GM21447 (cell line): Measurements from ENCODE around the gene PTPRN2.
"Not testable (repeated sequence)": the region's sequence is repeated elsewhere in the genome, so short reads cannot be mapped to it uniquely, and the experiment has no call there.

Source experiments
- ATAC-seq: cut with Tn5 transposase; IDR thresholded peaks from one replicate; pipeline ENCODE4 v1.9.1; 2021; ENCODE audit not compliant: unreplicated experiment

The PTPRN2 gene

DNA sequence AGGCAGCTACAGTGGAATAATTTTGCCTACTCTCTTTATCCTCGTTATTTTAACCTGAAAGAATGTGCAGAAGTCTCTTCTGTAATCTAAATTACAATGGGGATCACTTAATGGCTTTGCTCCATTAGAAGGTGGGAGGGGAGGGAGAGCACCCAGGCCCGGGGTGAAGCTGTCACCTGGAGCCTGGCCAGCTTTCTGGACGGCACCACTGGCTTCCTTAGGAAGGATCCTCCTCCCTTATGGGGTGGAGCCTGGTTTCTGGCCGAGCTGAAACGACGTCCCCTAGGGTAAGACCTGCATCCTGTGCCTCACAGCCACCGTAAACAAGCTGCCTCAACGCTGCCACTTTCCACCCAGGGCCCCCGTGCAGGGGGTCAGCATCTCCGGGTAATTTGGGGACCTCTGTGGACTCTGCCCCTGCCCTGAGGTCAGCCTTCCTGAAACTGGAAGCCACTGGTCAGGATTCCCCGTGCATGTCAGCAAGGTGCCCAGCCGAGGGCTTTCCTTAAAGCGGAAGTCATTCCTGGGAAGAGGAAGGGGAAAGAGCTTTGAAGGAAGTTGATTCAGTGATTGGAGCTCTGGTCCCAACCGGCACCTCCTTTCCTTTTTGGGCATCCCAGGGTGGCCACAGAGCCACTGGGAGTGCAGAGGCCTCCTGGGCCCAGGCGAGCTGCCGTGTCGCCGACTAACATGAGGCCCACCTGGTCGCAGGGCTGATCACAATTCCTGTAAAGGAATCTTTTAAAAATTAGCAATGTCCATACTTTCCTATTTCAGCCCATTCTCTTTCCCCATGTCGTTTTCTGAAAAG lies 681.8 kb downstream of the PTPRN2 start:
- no peak for ATAC-seq

DNA sequence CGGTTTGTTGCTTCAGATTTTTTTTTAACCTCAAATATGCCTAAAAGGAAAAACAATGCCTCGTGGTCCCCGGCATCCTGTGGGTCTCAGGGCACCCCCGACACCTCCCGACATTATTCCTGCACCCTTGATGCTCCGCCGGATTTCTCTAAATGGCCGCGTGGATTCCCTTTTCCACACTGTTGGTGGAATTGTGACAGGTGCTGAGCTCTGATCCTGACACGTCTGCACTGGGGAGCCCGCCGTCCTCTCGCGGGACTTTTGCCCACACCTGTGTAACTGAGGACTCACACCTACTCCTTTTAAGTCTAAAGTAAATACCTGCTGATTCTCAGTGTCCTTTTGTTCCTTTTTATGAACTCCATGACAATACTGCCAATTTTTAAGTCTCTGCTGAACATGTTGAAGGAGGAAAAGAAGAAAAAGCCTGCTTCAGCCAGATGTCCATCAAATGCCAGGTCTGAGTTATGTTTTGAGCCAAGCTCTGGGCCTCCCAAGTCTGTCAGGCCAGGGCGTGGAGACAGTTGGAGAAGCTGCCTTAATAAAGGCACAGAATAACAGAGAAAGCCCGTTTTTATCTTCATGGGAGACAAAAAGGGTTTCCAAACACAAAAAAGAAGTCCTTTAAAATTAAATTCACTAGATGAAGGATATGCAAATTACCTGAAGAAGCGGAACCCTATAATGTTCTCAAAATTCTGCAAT lies 682.6 kb downstream of the PTPRN2 start:
- ATAC-seq, result no peak

DNA sequence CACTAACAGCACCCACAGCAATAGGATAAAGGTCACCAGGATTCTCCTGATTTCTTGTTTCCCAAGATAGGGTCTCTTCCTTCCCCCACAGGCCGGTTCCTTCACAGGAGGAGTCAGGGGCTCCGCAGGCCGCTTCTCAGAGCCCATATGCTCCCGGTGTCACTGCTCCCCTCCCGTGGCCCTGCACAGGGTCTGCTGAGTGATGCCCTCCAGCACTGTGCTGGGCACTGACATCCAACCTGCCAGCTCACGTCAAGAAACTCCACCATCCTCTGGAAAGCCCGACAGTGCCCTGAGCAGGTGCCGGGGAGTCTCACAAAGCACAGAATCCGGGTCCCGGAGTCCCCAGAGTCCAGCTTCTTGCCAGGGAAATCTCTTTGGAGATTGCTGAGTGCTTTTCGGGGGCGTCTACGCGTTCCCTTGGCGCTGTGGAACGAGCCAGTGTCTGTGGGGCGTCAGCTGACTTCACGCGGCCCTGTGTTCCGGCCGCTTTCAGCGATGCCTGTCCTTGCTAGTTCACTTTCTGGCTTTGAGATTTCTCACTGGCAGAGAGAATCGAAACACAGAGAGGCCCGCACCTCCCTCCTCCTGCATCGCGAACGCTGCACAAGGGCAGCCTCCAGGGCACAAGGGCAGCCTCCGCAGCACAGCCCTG lies 683.3 kb downstream of the PTPRN2 start:
- no peak for ATAC-seq

DNA sequence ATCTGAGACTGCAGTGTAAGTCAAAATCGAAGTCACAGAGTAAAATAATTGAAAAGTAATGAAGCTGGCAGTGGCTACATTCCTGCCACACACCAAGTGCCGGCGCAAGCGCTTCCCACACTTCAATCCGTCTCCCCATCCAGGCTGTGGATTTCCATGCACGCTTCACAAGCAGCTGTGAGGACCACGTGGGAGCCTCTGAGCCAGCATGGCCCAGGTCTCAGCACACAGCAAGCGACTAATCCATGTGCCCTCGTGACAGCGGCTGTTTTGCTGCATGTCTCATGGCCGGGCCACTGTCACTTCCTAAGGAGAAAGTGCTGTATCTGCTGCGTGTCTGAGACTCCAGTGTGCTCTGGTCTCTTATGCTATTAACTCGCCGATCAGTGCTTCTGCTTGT lies 683.9 kb downstream of the PTPRN2 start:
- ATAC-seq, result no peak

DNA sequence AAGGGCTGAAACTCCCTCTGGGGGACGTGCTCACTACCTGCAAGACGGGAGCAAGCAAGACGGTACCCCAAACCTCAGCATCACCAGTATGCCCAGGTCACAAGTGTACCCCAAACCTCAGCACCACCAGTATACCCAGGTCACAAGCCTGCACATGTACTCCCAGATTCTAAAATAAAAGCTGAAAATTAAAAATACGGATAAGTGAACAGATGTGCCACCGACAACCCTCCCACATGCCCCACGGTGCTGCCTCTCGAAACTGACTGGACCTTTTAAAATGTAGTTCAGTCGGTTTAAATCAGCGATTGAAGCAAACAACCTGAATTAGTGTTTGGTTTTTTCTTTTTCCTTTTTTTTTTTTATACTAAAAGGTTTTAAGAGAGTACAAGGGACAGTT lies 684.3 kb downstream of the PTPRN2 start:
- no peak for ATAC-seq

GRCh38 chr7:157901816-157902610 lies 685.6 kb downstream of the PTPRN2 start:
- not testable (repeated sequence) for ATAC-seq

- no peak for ATAC-seq
Measured at GRCh38 chr7:157901166-157901565, 686.5 kb downstream of the PTPRN2 start.

DNA sequence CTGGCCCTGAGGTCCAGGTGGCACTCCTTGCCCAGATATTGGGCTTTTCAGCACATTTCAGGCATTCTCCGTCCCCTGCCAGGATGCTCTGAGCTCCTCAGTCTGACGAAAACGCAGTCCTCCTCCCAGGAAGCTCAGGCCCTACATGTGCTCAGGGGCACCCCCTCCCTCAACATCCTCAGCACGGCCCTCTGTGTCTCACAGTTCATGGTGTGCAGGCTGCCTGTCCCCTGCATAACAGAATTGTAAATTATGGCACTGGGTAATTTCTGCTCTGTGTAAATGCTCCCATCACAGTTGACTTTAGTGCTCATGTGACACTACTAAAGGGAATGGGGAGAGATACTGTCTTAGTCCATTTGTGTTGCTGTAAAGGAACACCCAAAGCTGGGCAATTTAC lies 687.1 kb downstream of the PTPRN2 start:
- no peak for ATAC-seq

DNA sequence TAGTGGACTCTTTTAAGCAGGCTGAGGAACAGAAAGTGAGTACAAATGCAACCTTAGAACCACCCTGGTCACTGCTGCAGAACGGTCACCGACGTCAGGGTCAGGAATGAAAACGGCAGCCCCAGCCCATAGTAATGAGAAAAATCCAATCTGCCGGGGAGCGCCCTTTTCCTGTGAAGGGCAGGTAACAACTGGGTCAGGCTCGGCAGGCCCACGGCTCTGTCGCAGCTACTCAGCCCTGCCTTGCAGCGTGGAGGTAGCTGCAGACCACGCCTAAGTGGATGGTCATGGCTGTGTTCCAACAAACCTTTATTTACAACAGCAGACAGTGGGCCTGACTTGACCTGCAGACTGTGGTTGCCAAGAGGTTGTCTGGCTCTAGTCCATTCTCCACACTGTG lies 687.6 kb downstream of the PTPRN2 start:
- ATAC-seq, result no peak

GRCh38 chr7:157898802-157899505 lies 688.7 kb downstream of the PTPRN2 start:
- ATAC-seq, result no peak

GRCh38 chr7:157898261-157898660 lies 689.4 kb downstream of the PTPRN2 start:
- no peak for ATAC-seq

DNA sequence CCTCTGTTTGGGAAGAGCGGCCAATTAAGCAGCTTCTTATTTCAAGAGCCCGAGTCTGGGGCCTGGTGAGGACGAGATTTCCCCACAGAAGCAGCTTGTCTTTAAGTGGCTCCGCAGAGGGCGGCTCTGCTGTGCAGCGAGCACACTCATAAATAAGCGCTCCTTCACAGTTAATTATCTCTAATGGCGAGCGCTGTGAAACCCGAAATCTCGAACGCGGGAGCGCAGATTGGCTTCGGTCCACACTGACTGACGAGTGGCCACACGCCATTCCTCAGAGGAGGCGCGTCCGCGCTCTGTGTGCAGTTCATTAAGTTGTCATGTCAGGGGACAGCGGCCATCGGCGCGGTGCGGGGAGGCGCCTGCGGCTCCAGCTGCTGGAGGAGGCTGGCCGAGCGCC lies 689.9 kb downstream of the PTPRN2 start:
- ATAC-seq, result no peak

DNA sequence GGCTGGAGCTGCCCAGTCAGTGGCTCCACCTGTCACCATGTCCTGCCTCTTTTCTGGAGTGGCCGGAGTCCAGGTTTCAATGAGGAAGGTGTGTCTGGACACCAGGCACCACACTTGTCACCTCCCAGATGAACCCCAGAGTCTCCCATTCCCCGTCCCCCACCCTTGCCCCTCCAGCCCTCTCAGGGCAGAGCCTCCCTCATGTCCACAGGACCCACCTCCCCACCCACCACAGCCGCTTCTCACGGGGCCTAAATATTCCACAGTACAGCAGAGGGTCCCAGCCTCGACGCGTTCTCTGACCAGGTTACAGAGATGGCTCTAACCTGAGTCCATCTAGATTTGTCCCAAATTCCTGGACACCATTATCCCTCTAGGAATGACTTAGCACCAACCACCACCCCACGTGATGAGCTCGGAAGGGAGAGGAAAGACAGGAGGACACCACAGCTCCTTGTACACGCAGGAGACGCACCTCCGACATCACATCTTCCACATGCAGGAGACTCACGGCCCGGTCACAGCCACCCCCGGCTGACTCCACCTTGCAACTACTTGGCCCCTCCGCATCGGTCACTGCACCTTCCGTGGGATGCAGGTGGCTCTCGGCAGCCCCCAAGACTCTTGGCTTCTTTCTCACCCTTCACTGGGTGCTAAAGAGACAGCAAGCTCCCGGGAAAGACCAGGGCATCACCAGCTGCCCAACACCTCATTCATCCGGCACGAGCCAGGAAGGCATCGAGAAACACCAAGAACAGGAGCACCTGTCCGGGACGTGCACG lies 690.7 kb downstream of the PTPRN2 start:
- ATAC-seq, result no peak

DNA sequence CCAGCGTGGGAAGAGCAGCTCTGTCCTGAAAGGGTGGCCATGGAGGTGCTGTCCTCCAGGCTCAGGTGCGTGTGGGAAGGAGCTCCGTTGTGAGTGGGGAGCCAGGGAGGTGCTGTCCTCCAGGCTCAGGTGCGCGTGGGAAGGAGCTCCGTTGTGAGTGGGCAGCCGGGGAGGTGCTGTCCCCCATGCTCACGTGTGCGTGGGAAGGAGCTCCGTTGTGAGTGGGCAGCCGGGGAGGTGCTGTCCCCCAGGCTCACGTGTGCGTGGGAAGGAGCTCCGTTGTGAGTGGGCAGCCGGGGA lies 691.3 kb downstream of the PTPRN2 start:
- ATAC-seq, result not testable (repeated sequence)

DNA sequence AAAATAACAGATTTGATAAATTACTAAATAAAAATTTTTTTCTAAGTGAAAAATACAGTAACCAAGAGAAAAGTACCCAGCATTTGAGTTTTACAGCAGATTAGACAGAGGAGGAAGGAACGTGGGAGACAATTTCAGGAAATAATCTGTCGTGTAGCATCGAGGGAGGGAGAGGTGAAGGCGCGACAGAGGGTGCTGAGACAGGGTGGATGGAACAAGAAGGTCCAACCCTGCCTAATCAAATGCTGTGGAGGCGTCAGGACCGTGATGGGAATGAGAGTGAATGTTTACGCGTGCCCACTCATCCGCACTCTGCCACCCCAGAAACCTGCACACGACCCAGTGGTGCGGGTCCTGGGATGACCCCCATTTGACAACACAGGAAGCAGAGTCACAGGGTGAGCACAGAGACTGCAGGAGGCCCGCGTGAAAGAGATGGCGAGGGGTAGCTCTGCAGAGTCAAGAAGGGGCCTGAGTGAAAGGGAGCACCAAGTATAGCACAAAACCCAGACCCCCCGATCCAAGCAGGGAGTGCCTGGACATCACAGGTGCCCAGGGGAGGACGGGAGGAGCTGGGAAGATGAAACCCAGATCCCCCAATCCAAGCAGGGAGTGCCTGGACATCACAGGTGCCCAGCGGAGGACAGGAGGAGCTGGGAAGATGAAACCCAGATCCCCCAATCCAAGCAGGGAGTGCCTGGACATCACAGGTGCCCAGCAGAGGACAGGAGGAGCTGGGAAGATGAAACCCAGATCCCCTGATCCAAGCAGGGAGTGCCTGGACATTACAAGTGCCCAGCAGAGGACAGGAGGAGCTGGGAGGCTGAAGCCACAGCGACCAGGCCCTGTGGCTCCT lies 691.9 kb downstream of the PTPRN2 start:
- ATAC-seq, result no peak

DNA sequence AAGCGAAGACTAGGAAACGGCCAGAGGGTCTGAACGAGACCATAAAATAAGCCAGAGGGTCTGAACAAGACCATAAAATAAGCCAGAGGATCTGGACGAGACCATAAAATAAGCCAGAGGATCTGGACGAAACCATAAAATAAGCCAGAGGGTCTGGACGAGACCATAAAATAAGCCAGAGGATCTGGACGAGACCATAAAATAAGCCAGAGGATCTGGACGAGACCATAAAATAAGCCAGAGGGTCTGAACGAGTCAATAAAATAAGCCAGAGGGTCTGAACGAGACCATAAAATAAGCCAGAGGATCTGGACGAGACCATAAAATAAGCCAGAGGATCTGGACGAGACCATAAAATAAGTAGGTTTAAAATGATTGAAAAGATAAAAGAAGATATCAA lies 692.5 kb downstream of the PTPRN2 start:
- ATAC-seq, result not testable (repeated sequence)

DNA sequence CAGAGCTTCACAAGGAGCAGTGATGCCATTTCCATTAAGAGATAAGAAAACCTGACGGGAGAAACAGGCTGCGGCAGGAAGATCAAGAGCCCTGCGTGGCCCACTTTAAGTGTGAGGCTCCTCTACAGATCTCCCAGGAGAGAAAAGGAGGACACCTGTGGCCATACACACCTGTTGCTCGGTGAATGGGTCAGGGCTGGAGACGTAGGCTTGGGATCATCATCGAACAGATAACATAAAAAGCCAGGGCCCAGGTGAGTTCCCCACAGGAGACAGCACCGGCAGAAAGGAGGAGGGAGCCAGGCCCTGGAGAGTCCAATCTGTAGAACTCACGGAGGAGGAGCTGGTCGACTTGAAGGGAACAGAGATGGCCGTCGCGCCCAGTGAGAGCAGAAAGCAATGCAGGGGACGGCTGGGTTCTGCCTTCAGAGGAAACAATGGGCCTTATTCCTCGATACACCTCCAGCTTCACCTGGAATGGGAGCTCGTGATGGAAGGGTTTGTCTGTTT lies 694.0 kb downstream of the PTPRN2 start:
- ATAC-seq, result no peak

DNA sequence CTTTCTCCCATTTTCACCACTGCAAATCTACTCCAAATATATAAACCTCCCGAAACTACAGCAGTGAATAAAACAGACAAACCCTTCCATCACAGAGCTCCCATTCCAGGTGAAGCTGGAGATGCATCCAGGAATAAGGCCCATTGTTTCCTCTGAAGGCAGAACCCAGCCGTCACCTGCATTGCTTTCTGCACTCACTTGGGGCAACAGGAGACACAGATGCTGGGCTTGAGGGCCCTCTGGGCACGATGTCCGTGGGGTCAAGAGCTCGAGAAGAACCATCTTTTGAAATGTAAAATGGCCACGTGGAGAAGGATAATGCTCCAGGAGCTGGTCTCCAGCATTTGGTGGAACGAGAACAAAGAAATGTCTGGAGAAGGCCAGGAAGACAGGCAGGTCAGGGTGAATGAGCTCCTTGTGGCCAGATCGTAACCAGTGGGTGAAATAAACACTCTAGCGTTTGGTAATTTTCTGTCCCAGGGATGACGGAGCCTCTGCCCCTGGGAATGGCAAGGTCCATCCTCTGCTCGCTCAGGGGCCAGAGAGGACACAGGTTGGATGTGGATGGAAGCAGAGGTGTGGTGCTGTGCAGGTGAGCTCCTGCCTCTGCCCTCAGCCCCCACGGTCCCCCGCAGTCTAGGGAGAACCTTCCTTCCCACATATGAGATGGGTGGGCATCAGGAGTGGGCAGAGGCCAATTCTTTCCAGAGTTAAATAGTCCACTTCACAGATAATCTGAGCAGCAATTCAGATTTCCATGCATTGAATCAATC lies 694.7 kb downstream of the PTPRN2 start:
- no peak for ATAC-seq
